Ascending aorta (tissue), 2 donors: Measurements from ENCODE around the gene PDZD2. TPM values are rescaled to one million over a fixed set of nuclear protein-coding genes. Genes with fewer than 3 reads are reported as not detected.

Experiments used
- DNase-seq, 2 donors: peaks; one replicate each; pipeline ENCODE4 v3.0.0-alpha.2; 2019; ENCODE audit warnings: low spot score in 2 of 2
- H3K27ac ChIP-seq, 2 donors: fragments of 200-600 bp; sonication (generic); one replicate each; pipeline ENCODE4 v1.5.1; 2016 to 2017; ENCODE audit warnings: mild to moderate bottlenecking in 1 of 2
- H3K27me3 ChIP-seq: fragments of 200-600 bp; sonication (generic); one replicate; pipeline ENCODE4 v1.5.1; 2017
- H3K36me3 ChIP-seq, 2 donors: fragments of 200-600 bp; sonication (generic); one replicate each; pipeline ENCODE4 v1.5.1; 2016
- H3K4me1 ChIP-seq, 2 donors: fragments of 200-600 bp; sonication (generic); one replicate each; pipeline ENCODE4 v1.5.1; 2016 to 2017; ENCODE audit warnings: mild to moderate bottlenecking in 1 of 2
- H3K4me3 ChIP-seq, 2 donors: fragments of 200-600 bp; sonication (generic); one replicate each; pipeline ENCODE4 v1.5.1; 2016 to 2017; ENCODE audit warnings: mild to moderate bottlenecking in 1 of 2
- H3K9me3 ChIP-seq, 2 donors: fragments of 200-600 bp; sonication (generic); one replicate each; pipeline ENCODE4 v1.5.1; 2016
- intact Hi-C: fragments of 100-400 bp; cut with DNase I; formaldehyde crosslinking; loops from one replicate; pipeline ENCODE4 v1.15.1; 2023
- total RNA-seq: library from RNA; depleted of rRNA; stranded (reverse); fragments of >200 nt; gene quantifications from one replicate; pipeline ENCODE4 v1.1.0, GENCODE V29; 2016
- TF ChIP-seq, protein P1 (sequence below), 3 experiments: fragments of 200-600 bp in 2 of 3; fragments of 450-650 bp in 1 of 3; sonication (generic) in 2 of 3; IDR thresholded peaks; one replicate each; pipeline ENCODE4 v1.5.1; 2016 to 2019; ENCODE audit warnings: antibody characterized with exemption in 3 of 3, mild to moderate bottlenecking in 1 of 3, moderate library complexity in 1 of 3

The PDZD2 gene
- total RNA-seq, 1 donor from 2014 or later = 8.1 TPM

DNA sequence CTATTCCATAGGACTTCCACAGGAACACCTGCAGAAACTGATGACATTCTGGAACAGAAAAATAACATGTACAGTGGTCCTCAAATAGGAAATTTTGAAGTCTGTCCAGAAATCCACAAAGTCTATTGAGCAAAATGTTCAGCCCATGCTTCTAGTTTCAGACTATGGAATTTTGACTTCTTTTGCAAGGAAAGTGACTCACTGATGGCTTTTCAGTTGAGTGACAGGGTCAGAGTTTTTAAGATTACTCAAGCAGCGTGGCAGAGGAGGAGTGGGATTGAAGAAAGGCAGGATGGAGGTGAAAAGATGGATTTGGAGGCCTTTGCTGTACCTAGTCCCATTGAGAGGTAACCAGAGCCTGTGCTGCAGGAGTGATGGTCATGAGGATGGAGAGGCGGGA lies 383.7 kb downstream of the PDZD2 start:
- no peak for DNase-seq
- H3K4me3 ChIP-seq = no peak overlapping the region
- no peaks in the 10 kb centered on the region for H3K36me3 ChIP-seq
- TF ChIP-seq, protein P1, sequence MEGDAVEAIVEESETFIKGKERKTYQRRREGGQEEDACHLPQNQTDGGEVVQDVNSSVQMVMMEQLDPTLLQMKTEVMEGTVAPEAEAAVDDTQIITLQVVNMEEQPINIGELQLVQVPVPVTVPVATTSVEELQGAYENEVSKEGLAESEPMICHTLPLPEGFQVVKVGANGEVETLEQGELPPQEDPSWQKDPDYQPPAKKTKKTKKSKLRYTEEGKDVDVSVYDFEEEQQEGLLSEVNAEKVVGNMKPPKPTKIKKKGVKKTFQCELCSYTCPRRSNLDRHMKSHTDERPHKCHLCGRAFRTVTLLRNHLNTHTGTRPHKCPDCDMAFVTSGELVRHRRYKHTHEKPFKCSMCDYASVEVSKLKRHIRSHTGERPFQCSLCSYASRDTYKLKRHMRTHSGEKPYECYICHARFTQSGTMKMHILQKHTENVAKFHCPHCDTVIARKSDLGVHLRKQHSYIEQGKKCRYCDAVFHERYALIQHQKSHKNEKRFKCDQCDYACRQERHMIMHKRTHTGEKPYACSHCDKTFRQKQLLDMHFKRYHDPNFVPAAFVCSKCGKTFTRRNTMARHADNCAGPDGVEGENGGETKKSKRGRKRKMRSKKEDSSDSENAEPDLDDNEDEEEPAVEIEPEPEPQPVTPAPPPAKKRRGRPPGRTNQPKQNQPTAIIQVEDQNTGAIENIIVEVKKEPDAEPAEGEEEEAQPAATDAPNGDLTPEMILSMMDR (IDR thresholded peaks at IDR 0.05) = no peak
- intact Hi-C loops = no loop called here
- peaks cover 0 to 10% of the 10 kb centered on the region in 2 donors for H3K4me1 ChIP-seq
- no peak overlapping the region for H3K27ac ChIP-seq
- no peaks in the 10 kb centered on the region for H3K9me3 ChIP-seq
- no peaks in the 10 kb centered on the region for H3K27me3 ChIP-seq

DNA sequence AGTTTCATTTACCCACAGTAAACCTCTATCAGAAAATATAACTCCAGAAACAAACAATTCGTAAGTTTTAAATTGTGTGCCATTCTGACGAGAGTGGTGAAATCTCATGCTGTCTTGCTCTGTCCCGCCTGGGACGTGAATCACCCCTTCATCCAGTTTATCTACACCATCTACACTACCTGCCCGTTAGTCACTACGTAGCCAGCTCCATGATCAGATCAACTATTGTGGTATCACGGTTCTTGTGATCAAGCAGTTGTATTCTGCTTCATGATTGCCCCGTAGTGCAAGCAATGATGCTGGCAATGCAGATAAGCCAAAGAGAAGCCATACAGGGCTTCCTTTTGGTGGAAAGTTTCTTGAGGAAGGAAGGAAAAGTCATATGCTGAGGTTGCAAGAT lies 384.9 kb downstream of the PDZD2 start:
- no peaks in the 10 kb centered on the region for H3K9me3 ChIP-seq
- H3K27me3 ChIP-seq = no peaks in the 10 kb centered on the region
- no peaks in the 10 kb centered on the region for H3K36me3 ChIP-seq
- intact Hi-C loops = no loop called here
- no peak overlapping the region for H3K4me3 ChIP-seq
- TF ChIP-seq, protein P1 (IDR thresholded peaks at IDR 0.05) = no peak
- peaks cover 0 to 14% of the 10 kb centered on the region in 2 donors for H3K4me1 ChIP-seq
- no peak for DNase-seq
- H3K27ac ChIP-seq = no peak overlapping the region

DNA sequence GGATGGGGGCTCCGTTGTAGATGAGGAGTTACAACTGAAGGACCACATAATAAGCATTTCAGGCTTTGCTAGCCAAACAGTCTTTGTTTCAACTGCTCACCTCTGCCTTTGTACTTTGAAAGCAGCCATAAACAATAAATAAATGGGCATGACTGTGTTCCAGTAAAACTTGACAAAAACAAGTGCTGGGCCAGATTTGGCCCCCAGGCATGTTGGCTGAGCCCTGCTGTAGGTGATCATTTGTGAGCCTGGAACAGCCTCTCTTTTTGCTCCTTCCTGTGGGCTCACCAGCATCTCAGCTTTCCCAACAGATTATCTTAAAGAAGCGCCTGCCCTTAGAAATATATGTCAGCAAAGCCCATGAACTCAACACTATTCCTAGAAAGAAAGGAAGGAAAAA lies 385.8 kb downstream of the PDZD2 start:
- Histone ChIP-seq H3K27ac (no peak overlapping the region), H3K4me3 (no peak overlapping the region), H3K27me3 (no peaks in the 10 kb centered on the region), H3K36me3 (no peaks in the 10 kb centered on the region), H3K4me1 (peaks cover 0 to 20% of the 10 kb centered on the region in 2 donors), H3K9me3 (no peaks in the 10 kb centered on the region)
- TF ChIP-seq, protein P1 (IDR thresholded peaks at IDR 0.05) = no peak
- DNase-seq = no peak
- intact Hi-C loops = loop anchor here (5.0 kb wide), 1 partner anchor 492 kb away; the partner anchor contains the start of genes C5orf22 and DROSHA

DNA sequence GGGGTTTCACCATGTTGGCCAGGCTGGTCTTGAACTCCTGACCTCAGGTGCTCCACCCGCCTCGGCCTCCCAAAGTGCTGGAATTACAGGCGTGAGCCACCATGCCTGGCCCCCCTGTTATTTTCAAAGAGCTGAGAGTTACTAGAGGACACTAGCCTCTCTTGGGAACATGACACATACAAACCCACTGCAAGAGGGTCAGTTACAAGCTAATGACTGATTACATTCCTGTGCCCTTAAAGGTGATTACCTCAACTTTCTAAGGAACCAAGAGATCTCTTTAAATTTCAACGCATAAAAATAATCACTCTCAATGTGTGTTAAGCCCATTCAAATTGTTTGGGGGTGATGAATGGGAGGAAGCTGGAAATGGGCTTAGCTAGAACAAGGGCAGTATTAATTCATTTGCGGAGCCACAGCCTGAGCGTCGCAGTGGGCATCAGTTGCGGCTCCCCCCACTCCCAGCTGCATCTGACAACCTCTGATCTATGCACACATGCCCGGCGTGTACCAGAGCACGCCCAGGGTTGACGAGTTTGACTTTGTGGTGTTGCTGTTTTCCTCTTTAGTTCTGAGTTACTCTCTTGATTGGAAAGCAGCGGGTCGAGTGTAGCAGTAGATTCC lies 388.3 kb downstream of the PDZD2 start:
- peaks cover 0 to 22% of the 10 kb centered on the region in 2 donors for H3K4me1 ChIP-seq

DNA sequence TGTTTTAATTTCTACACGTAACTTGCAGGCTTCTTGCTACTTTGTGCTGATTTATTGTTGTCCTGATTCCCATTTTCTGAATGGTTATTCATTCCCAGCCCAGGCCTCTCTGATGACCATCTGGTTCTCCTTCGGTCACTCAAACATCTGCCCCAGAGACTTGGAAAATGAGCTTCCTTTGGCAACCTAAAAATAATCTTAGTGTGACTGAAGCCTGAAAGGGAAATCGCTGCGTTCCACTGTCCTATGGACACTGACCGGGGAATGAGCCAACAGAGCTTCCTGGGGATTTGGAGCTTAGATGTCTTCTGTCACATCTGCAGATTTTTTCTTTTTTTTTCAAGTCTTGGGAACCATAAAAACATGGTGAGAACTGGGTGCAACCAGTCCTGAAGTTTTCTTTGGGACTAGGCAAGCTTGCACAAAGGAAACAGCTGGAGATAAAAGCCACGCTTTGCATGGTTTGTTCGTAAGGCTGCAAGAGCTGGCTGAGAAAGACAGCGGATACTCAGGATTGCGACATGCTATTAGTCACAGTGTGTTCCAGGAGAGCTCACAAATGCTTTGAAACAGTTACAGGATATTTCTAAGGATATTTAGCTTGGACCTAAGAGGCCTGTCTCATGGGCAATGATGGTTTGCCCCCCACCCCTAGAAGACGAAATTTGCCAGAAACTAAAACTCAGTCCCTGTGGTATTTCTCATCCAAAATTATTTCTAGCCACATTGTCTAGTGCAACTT lies 389.0 kb downstream of the PDZD2 start:
- H3K36me3 ChIP-seq = no peaks in the 10 kb centered on the region
- peaks cover 0 to 22% of the 10 kb centered on the region in 2 donors for H3K4me1 ChIP-seq
- H3K27ac ChIP-seq = peak overlapping the region; percentile 41 to 49
- no peak overlapping the region for H3K4me3 ChIP-seq
- no peaks in the 10 kb centered on the region for H3K9me3 ChIP-seq
- intact Hi-C loops = loop anchor here (5.0 kb wide), 1 partner anchor 496 kb away; the partner anchor contains the start of genes C5orf22 and DROSHA
- TF ChIP-seq, protein P1 (IDR thresholded peaks at IDR 0.05) = no peak
- H3K27me3 ChIP-seq = no peaks in the 10 kb centered on the region
- peak; percentile 31 to 90 for DNase-seq

More for the DNA sequence above, 388.3 kb downstream of the PDZD2 start:
- Histone ChIP-seq H3K4me3 (no peak overlapping the region), H3K27ac (peak overlapping the region; percentile 39 to 49), H3K27me3 (no peaks in the 10 kb centered on the region), H3K9me3 (no peaks in the 10 kb centered on the region), H3K36me3 (no peaks in the 10 kb centered on the region)
- TF ChIP-seq, protein P1 (IDR thresholded peaks at IDR 0.05) = no peak
- intact Hi-C loops = loop anchor here (5.0 kb wide), 1 partner anchor 495 kb away; the partner anchor contains the start of genes C5orf22 and DROSHA
- no peak for DNase-seq
